ENCODE measurements around the gene ZBTB16.

ZBTB16 gene

GRCh38 chr11:114095899-114096298, 36.4 kb downstream of the ZBTB16 start:
- H3K27me3 Mint-ChIP-seq = no peaks in the 10 kb centered on the region
- H3K4me1 Mint-ChIP-seq = peaks cover 14% of the 10 kb centered on the region
- H3K36me3 Mint-ChIP-seq = no peaks in the 10 kb centered on the region
- H3K9me3 Mint-ChIP-seq = no peaks in the 10 kb centered on the region
- H3K4me3 Mint-ChIP-seq = no peak overlapping the region
- H3K27ac Mint-ChIP-seq = no peak overlapping the region

GRCh38 chr11:114097832-114098231, 38.3 kb downstream of the ZBTB16 start:
- no peaks in the 10 kb centered on the region for H3K27me3 Mint-ChIP-seq
- no peaks in the 10 kb centered on the region for H3K9me3 Mint-ChIP-seq
- H3K4me3 Mint-ChIP-seq = no peak overlapping the region
- H3K36me3 Mint-ChIP-seq = no peaks in the 10 kb centered on the region
- peaks cover 24% of the 10 kb centered on the region for H3K4me1 Mint-ChIP-seq
- H3K27ac Mint-ChIP-seq = no peak overlapping the region

- no peak overlapping the region for H3K4me3 Mint-ChIP-seq
- no peaks in the 10 kb centered on the region for H3K9me3 Mint-ChIP-seq
- no peak overlapping the region for H3K27ac Mint-ChIP-seq
- H3K27me3 Mint-ChIP-seq = no peaks in the 10 kb centered on the region
- H3K36me3 Mint-ChIP-seq = no peaks in the 10 kb centered on the region
- peaks cover 35% of the 10 kb centered on the region for H3K4me1 Mint-ChIP-seq
These were observed 39.4 kb downstream of the ZBTB16 start for GRCh38 chr11:114098927-114099326.

GRCh38 chr11:114099392-114100178, 40.1 kb downstream of the ZBTB16 start:
- H3K4me3 Mint-ChIP-seq = no peak overlapping the region
- H3K36me3 Mint-ChIP-seq = no peaks in the 10 kb centered on the region
- H3K9me3 Mint-ChIP-seq = no peaks in the 10 kb centered on the region
- H3K27me3 Mint-ChIP-seq = no peaks in the 10 kb centered on the region
- H3K27ac Mint-ChIP-seq = no peak overlapping the region
- peaks cover 41% of the 10 kb centered on the region for H3K4me1 Mint-ChIP-seq

- H3K4me1 Mint-ChIP-seq = peaks cover 69% of the 10 kb centered on the region
- H3K27me3 Mint-ChIP-seq = no peaks in the 10 kb centered on the region
- H3K27ac Mint-ChIP-seq = peak overlapping the region; percentile 41
- H3K4me3 Mint-ChIP-seq = peak overlapping the region; percentile 65
- no peaks in the 10 kb centered on the region for H3K36me3 Mint-ChIP-seq
- H3K9me3 Mint-ChIP-seq = no peaks in the 10 kb centered on the region
These were observed 43.7 kb downstream of the ZBTB16 start for GRCh38 chr11:114102993-114103896.

- Mint-ChIP-seq H3K4me1 (peaks cover 66% of the 10 kb centered on the region), H3K9me3 (no peaks in the 10 kb centered on the region), H3K27me3 (no peaks in the 10 kb centered on the region), H3K27ac (peak overlapping the region; percentile 8), H3K36me3 (no peaks in the 10 kb centered on the region), H3K4me3 (no peak overlapping the region)
These were observed 46.1 kb downstream of the ZBTB16 start for GRCh38 chr11:114105611-114106010.

- H3K4me1 Mint-ChIP-seq = peaks cover 71% of the 10 kb centered on the region
- no peak overlapping the region for H3K27ac Mint-ChIP-seq
- no peaks in the 10 kb centered on the region for H3K9me3 Mint-ChIP-seq
- H3K36me3 Mint-ChIP-seq = no peaks in the 10 kb centered on the region
- H3K4me3 Mint-ChIP-seq = peak overlapping the region; percentile 47
- H3K27me3 Mint-ChIP-seq = no peaks in the 10 kb centered on the region
These were observed 46.5 kb downstream of the ZBTB16 start for GRCh38 chr11:114106047-114106446.

- Mint-ChIP-seq H3K27ac (no peak overlapping the region), H3K9me3 (no peaks in the 10 kb centered on the region), H3K4me1 (peaks cover 77% of the 10 kb centered on the region), H3K4me3 (no peak overlapping the region), H3K36me3 (no peaks in the 10 kb centered on the region), H3K27me3 (no peaks in the 10 kb centered on the region)
These were observed 47.5 kb downstream of the ZBTB16 start for GRCh38 chr11:114106986-114107385.

GRCh38 chr11:114108501-114109205, 49.1 kb downstream of the ZBTB16 start:
- H3K9me3 Mint-ChIP-seq = no peaks in the 10 kb centered on the region

GRCh38 chr11:114109206-114110090, 49.9 kb downstream of the ZBTB16 start:
- peaks cover 2% of the 10 kb centered on the region for H3K27me3 Mint-ChIP-seq
- H3K4me1 Mint-ChIP-seq = peaks cover 52% of the 10 kb centered on the region
- no peak overlapping the region for H3K4me3 Mint-ChIP-seq

More at GRCh38 chr11:114108501-114109205, 49.1 kb downstream of the ZBTB16 start:
- no peaks in the 10 kb centered on the region for H3K27me3 Mint-ChIP-seq
- peaks cover 60% of the 10 kb centered on the region for H3K4me1 Mint-ChIP-seq
- H3K27ac Mint-ChIP-seq = no peak overlapping the region
- no peaks in the 10 kb centered on the region for H3K36me3 Mint-ChIP-seq
- H3K4me3 Mint-ChIP-seq = no peak overlapping the region

GRCh38 chr11:114110123-114110522, 50.6 kb downstream of the ZBTB16 start:
- Mint-ChIP-seq H3K36me3 (no peaks in the 10 kb centered on the region), H3K4me1 (peaks cover 49% of the 10 kb centered on the region), H3K4me3 (no peak overlapping the region), H3K27ac (no peak overlapping the region), H3K9me3 (no peaks in the 10 kb centered on the region), H3K27me3 (peaks cover 2% of the 10 kb centered on the region)

More at GRCh38 chr11:114109206-114110090, 49.9 kb downstream of the ZBTB16 start:
- peak overlapping the region; percentile 5 for H3K27ac Mint-ChIP-seq
- H3K36me3 Mint-ChIP-seq = no peaks in the 10 kb centered on the region
- no peaks in the 10 kb centered on the region for H3K9me3 Mint-ChIP-seq

- H3K4me3 Mint-ChIP-seq = no peak overlapping the region
- H3K4me1 Mint-ChIP-seq = peaks cover 41% of the 10 kb centered on the region
- no peak overlapping the region for H3K27ac Mint-ChIP-seq
- H3K27me3 Mint-ChIP-seq = peaks cover 2% of the 10 kb centered on the region
- no peaks in the 10 kb centered on the region for H3K9me3 Mint-ChIP-seq
- no peaks in the 10 kb centered on the region for H3K36me3 Mint-ChIP-seq
These were observed 51.7 kb downstream of the ZBTB16 start for GRCh38 chr11:114110952-114111947.

GRCh38 chr11:114115451-114115928, 56.0 kb downstream of the ZBTB16 start:
- Mint-ChIP-seq H3K27ac (no peak overlapping the region), H3K36me3 (no peaks in the 10 kb centered on the region), H3K4me1 (peaks cover 34% of the 10 kb centered on the region), H3K27me3 (peaks cover 2% of the 10 kb centered on the region), H3K4me3 (no peak overlapping the region), H3K9me3 (no peaks in the 10 kb centered on the region)

- peaks cover 2% of the 10 kb centered on the region for H3K27me3 Mint-ChIP-seq
- H3K27ac Mint-ChIP-seq = no peak overlapping the region
- H3K4me1 Mint-ChIP-seq = peaks cover 25% of the 10 kb centered on the region
- H3K4me3 Mint-ChIP-seq = no peak overlapping the region
- no peaks in the 10 kb centered on the region for H3K9me3 Mint-ChIP-seq
- no peaks in the 10 kb centered on the region for H3K36me3 Mint-ChIP-seq
These were observed 56.8 kb downstream of the ZBTB16 start for GRCh38 chr11:114116357-114116756.
